SJSA1 (cell line): ENCODE measurements around the gene DLX2. TPM values are rescaled to one million over a fixed set of nuclear protein-coding genes. Genes with fewer than 3 reads are reported as not detected.
"Not testable (repeated sequence)": the region's sequence is repeated elsewhere in the genome, so short reads cannot be mapped to it uniquely, and the experiment has no call there.

ENCODE experiments used
- DNase-seq, 2 experiments: peaks; one replicate each; pipeline ENCODE4 v3.0.0-alpha.2; 2015 to 2020; ENCODE audit warnings: low spot score in 2 of 2, low read depth in 1 of 2
- H3K27ac ChIP-seq: fragments of 250-450 bp; sonication (Bioruptor Pico); 2 replicates; pipeline ENCODE4 v1.5.1; 2020; ENCODE audit warnings: mild to moderate bottlenecking, moderate library complexity
- H3K27me3 ChIP-seq: fragments of 250-450 bp; sonication (Bioruptor Pico); replicated peaks from 2 replicates; pipeline ENCODE4 v1.5.1; 2020; ENCODE audit warnings: mild to moderate bottlenecking, moderate library complexity
- H3K36me3 ChIP-seq: fragments of 250-450 bp; sonication (Bioruptor Pico); 2 replicates; pipeline ENCODE4 v1.5.1; 2020; ENCODE audit warnings: mild to moderate bottlenecking
- H3K4me1 ChIP-seq: fragments of 250-450 bp; sonication (Bioruptor Pico); replicated peaks from 2 replicates; pipeline ENCODE4 v1.6.1; 2021; ENCODE audit warnings: mild to moderate bottlenecking
- H3K4me3 ChIP-seq: fragments of 250-450 bp; sonication (Bioruptor Pico); 2 replicates; pipeline ENCODE4 v1.5.1; 2020; ENCODE audit warnings: mild to moderate bottlenecking
- H3K9me3 ChIP-seq: fragments of 250-450 bp; sonication (Bioruptor Pico); replicated peaks from 2 replicates; pipeline ENCODE4 v1.5.1; 2020; ENCODE audit warnings: mild to moderate bottlenecking
- total RNA-seq: library from RNA; depleted of rRNA; stranded (reverse); fragments of >200 nt; shearing (Covaris generic); gene quantifications from 2 replicates; pipeline ENCODE4 v1.2.3, GENCODE V29; 2014

The DLX2 gene
- total RNA-seq, 1 experiment from 2014 or later: 0.92 TPM

DNA sequence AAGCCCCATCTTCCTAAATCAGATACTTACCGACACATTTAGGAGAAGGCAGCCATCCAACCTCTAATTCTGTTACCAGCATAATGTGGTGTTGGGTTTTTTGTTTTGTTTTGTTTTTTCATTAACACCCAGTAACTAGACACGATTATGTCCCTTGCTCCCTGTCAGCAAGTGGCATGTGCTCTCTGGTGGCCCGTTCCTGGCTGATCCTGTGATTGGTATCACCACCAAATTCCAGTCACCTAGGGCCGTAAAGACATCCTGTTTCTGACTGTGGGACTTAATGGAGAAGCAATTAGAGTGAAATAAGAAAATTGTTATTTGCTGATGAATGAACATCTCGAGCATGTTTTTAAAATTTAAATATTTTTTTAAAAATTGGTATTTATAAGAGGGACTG lies 23.3 kb downstream of the DLX2 start:
- H3K4me1 ChIP-seq: peaks cover 7% of the 10 kb centered on the region
- no peaks in the 10 kb centered on the region for H3K27me3 ChIP-seq
- H3K9me3 ChIP-seq: no peaks in the 10 kb centered on the region
- no peak for DNase-seq
- no peak overlapping the region for H3K27ac ChIP-seq
- no peak overlapping the region for H3K4me3 ChIP-seq
- H3K36me3 ChIP-seq: no peaks in the 10 kb centered on the region

- no peaks in the 10 kb centered on the region for H3K4me1 ChIP-seq
- no peaks in the 10 kb centered on the region for H3K36me3 ChIP-seq
- no peak overlapping the region for H3K27ac ChIP-seq
- H3K9me3 ChIP-seq: no peaks in the 10 kb centered on the region
- DNase-seq: no peak
- H3K27me3 ChIP-seq: no peaks in the 10 kb centered on the region
- no peak overlapping the region for H3K4me3 ChIP-seq
These were observed 28.4 kb downstream of the DLX2 start for GRCh38 chr2:172074254-172074653.

- DNase-seq: no peak
- Histone ChIP-seq H3K36me3 (no peaks in the 10 kb centered on the region), H3K27me3 (no peaks in the 10 kb centered on the region), H3K27ac (no peak overlapping the region), H3K4me1 (no peaks in the 10 kb centered on the region), H3K4me3 (no peak overlapping the region), H3K9me3 (no peaks in the 10 kb centered on the region)
These were observed 29.2 kb downstream of the DLX2 start for GRCh38 chr2:172073518-172073917.

DNA sequence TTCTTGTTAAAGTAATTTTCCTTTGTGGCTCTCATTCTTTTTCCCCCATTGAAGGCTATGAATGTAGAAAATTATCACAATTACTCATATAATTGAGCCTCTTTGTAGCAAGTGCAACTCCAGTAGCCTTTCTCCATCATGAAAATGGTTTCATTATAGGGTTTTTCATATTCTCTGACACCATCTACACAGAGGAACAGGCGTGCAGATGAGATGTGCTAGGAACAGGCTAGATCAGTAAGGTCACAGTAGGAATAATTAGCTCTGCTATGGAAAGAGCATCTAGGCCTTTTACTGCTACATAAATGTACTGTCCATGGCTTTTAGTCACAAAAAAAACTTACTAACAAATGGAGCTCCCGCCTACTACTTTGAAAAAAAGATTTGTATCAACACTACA lies 30.0 kb downstream of the DLX2 start:
- Histone ChIP-seq H3K9me3 (no peaks in the 10 kb centered on the region), H3K27me3 (no peaks in the 10 kb centered on the region), H3K36me3 (no peaks in the 10 kb centered on the region), H3K4me1 (no peaks in the 10 kb centered on the region), H3K27ac (no peak overlapping the region), H3K4me3 (no peak overlapping the region)
- DNase-seq: no peak

DNA sequence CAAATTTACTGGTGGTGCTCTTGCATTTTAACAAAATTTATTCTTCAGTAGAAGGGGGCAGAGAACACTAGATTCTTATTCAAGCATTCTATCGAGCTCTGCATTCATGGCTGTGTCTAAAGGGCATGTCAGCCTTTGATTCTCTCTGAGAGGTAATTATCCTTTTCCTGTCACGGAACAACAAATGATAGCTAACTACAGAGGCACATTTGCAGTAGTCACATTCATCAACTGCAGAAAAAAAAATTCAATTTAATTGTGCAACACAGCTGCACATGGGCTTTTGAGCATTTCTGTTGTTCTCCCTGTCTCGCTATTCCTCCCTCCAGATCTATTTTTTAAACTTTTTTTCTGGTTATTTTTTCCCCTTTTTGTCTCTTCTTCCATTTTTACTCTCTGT lies 30.4 kb downstream of the DLX2 start:
- no peak overlapping the region for H3K4me3 ChIP-seq

GRCh38 chr2:172070936-172071335 lies 31.8 kb downstream of the DLX2 start:
- Histone ChIP-seq H3K9me3 (no peaks in the 10 kb centered on the region), H3K4me3 (no peak overlapping the region), H3K27ac (no peak overlapping the region), H3K27me3 (no peaks in the 10 kb centered on the region), H3K36me3 (no peaks in the 10 kb centered on the region), H3K4me1 (no peaks in the 10 kb centered on the region)
- DNase-seq: no peak

More for the DNA sequence above, 30.4 kb downstream of the DLX2 start:
- Histone ChIP-seq H3K27me3 (no peaks in the 10 kb centered on the region), H3K9me3 (no peaks in the 10 kb centered on the region), H3K4me1 (no peaks in the 10 kb centered on the region), H3K27ac (no peak overlapping the region), H3K36me3 (no peaks in the 10 kb centered on the region)
- DNase-seq: no peak

- not testable (repeated sequence) for H3K4me3 ChIP-seq, H3K27ac ChIP-seq, DNase-seq, H3K36me3 ChIP-seq, H3K9me3 ChIP-seq, H3K27me3 ChIP-seq, H3K4me1 ChIP-seq
These were observed 34.8 kb downstream of the DLX2 start for GRCh38 chr2:172067905-172068304.

GRCh38 chr2:172066394-172066886 lies 36.3 kb downstream of the DLX2 start:
- Histone ChIP-seq H3K27me3 (no peaks in the 10 kb centered on the region), H3K27ac (no peak overlapping the region), H3K36me3 (no peaks in the 10 kb centered on the region), H3K4me1 (no peaks in the 10 kb centered on the region), H3K9me3 (no peaks in the 10 kb centered on the region), H3K4me3 (no peak overlapping the region)
- no peak for DNase-seq

DNA sequence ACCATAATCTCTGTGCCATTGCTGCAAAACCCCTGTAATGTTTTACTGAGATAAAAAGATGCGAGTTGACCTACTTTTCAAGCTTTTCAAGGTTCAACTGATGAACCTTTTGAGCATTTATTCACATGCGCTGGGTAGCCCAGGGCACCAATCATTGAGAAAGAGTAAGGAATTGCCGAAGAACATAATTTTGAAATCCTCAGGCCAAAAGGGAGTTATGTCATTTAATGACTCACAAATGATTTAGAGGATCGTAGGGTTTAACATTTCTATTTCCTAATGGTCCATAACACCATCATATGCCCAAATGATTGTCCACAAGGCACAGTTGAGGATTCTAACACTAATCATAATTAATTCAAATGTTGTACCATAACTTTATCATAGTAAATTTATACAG lies 37.6 kb downstream of the DLX2 start:
- Histone ChIP-seq H3K9me3 (no peaks in the 10 kb centered on the region), H3K36me3 (no peaks in the 10 kb centered on the region), H3K4me1 (no peaks in the 10 kb centered on the region), H3K4me3 (no peak overlapping the region), H3K27ac (no peak overlapping the region), H3K27me3 (no peaks in the 10 kb centered on the region)
- no peak for DNase-seq

DNA sequence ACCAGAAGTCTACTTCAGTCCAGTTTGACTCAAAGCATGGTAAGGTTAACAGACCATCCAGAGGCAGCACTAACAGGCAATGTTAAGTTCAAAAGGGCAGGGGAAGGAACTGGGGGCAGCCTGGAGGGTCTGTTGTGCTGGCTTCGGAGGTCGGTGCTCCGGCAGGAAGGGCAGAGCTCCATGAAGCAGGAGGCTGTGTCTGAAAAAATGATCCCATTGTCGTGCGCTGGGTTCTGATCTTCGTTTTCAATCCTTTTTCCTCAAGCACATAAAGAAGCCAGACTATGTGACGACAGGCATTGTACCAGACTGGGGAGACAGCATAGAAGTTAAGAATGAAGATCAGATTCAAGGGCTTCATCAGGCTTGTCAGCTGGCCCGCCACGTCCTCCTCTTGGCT lies 39.3 kb downstream of the DLX2 start:
- DNase-seq: no peak
- H3K36me3 ChIP-seq: no peaks in the 10 kb centered on the region
- no peaks in the 10 kb centered on the region for H3K27me3 ChIP-seq
- H3K9me3 ChIP-seq: no peaks in the 10 kb centered on the region
- H3K4me1 ChIP-seq: no peaks in the 10 kb centered on the region
- no peak overlapping the region for H3K27ac ChIP-seq
- H3K4me3 ChIP-seq: no peak overlapping the region

GRCh38 chr2:172062402-172063004 lies 40.2 kb downstream of the DLX2 start:
- Histone ChIP-seq H3K27ac (no peak overlapping the region), H3K9me3 (no peaks in the 10 kb centered on the region), H3K4me1 (no peaks in the 10 kb centered on the region), H3K36me3 (no peaks in the 10 kb centered on the region), H3K4me3 (no peak overlapping the region), H3K27me3 (no peaks in the 10 kb centered on the region)
- no peak for DNase-seq

- not testable (repeated sequence) for H3K4me1 ChIP-seq, H3K27ac ChIP-seq, H3K27me3 ChIP-seq, H3K9me3 ChIP-seq, H3K36me3 ChIP-seq, DNase-seq, H3K4me3 ChIP-seq
These were observed 42.6 kb downstream of the DLX2 start for GRCh38 chr2:172060118-172060517.

DNA sequence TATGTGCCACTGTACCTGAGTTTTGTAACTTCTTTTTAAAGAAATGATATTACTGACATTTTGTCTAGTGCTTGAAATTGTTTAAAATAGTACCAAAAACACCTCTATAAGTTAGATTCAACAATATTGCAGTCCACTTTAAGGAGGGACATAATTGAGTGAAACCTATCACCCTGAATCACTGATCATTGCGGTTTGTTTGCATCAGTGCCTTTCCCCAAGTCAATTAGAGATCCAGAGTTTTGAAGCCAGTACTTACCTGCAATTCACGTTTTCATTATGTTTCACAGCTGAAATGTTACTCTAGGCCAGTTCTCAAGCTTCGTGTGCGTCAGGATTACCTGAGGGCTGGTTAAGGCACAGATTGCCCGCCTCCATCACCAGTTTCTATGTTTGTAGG lies 44.0 kb downstream of the DLX2 start:
- Histone ChIP-seq H3K36me3 (no peaks in the 10 kb centered on the region), H3K9me3 (no peaks in the 10 kb centered on the region), H3K4me1 (no peaks in the 10 kb centered on the region), H3K27me3 (no peaks in the 10 kb centered on the region), H3K4me3 (no peak overlapping the region), H3K27ac (no peak overlapping the region)
- DNase-seq: no peak

GRCh38 chr2:172056293-172056692 lies 46.4 kb downstream of the DLX2 start:
- no peak for DNase-seq
- no peaks in the 10 kb centered on the region for H3K36me3 ChIP-seq

GRCh38 chr2:172053486-172053885 lies 49.2 kb downstream of the DLX2 start:
- DNase-seq: no peak
- no peaks in the 10 kb centered on the region for H3K27me3 ChIP-seq
- H3K9me3 ChIP-seq: no peaks in the 10 kb centered on the region
- no peak overlapping the region for H3K4me3 ChIP-seq
- H3K27ac ChIP-seq: no peak overlapping the region
- H3K36me3 ChIP-seq: no peaks in the 10 kb centered on the region
- no peaks in the 10 kb centered on the region for H3K4me1 ChIP-seq

More at GRCh38 chr2:172056293-172056692, 46.4 kb downstream of the DLX2 start:
- Histone ChIP-seq H3K27me3 (no peaks in the 10 kb centered on the region), H3K4me1 (no peaks in the 10 kb centered on the region), H3K4me3 (no peak overlapping the region), H3K27ac (no peak overlapping the region), H3K9me3 (no peaks in the 10 kb centered on the region)
